Esophagus squamous epithelium (tissue), 4 donors: Measurements from ENCODE around the gene PLS3.

Source experiments
- CTCF ChIP-seq, 6 experiments: fragments of 450-650 bp in 4 of 6; fragments of 200-600 bp in 2 of 6; sonication (generic) in 2 of 6; IDR thresholded peaks; one replicate each; pipeline ENCODE4 v1.5.1; 2016 to 2019; ENCODE audit warnings: antibody characterized with exemption in 6 of 6, mild to moderate bottlenecking in 4 of 6, moderate library complexity in 4 of 6
- POLR2A ChIP-seq, 4 donors: fragments of 450-650 bp; IDR thresholded peaks; one replicate each; pipeline ENCODE4 v1.6.1; 2017; ENCODE audit warnings: antibody characterized with exemption in 4 of 4, mild to moderate bottlenecking in 4 of 4, moderate library complexity in 3 of 4

GRCh38 chrX:115581759-115582615 is 21.0 kb downstream of the PLS3 start:
- TF ChIP-seq CTCF (IDR thresholded peaks at IDR 0.05) (no peak), POLR2A (IDR thresholded peaks at IDR 0.05) (no peak)
